IMR-90 (cell line): ENCODE measurements around the gene DMAC2. TPM values are rescaled to one million over a fixed set of nuclear protein-coding genes. Genes with fewer than 3 reads are reported as not detected.

ENCODE experiments used
- ATAC-seq: fragments of 200-7000 bp; cut with Tn5 transposase; 2 replicates; pipeline ENCODE4 v1.9.1; 2020; ENCODE audit warnings: low read depth, mild to moderate bottlenecking, moderate library complexity
- BruUV-seq: library from RNA; stranded (reverse); fragments of 400-500 nt; replicated peaks from 2 replicates; lab custom pipeline; 2021; lab: Mats Ljungman, UMichigan
- CTCF ChIA-PET: fragments of 300-600 bp; formaldehyde crosslinking; extraction: SDS; loops from one replicate; lab custom pipeline; 2021; ENCODE audit warnings: antibody characterized with exemption; lab: Yijun Ruan, JAX
- POLR2A ChIA-PET: fragments of 300-600 bp; sonication (Branson Sonifier 250); formaldehyde crosslinking; loops from one replicate; lab custom pipeline; 2022; ENCODE audit warnings: antibody characterized with exemption; ENCODE audit not compliant: unreplicated experiment; lab: Charles Lee
- DNase-seq: peaks from one replicate; pipeline ENCODE4 v3.0.0; 2013
- H2AFZ ChIP-seq: replicated peaks from 2 replicates; pipeline ENCODE3; 2013; ENCODE audit warnings: low read length, mild to moderate bottlenecking; ENCODE audit not compliant: poor library complexity
- H2AK5ac ChIP-seq: 2 replicates; pipeline ENCODE4 v1.6.1; 2013; ENCODE audit warnings: low read depth, low read length, inconsistent platforms
- H2AK9ac ChIP-seq: replicated peaks from 2 replicates; pipeline ENCODE3; 2013; ENCODE audit warnings: mild to moderate bottlenecking, low read depth, low read length, moderate library complexity; ENCODE audit not compliant: poor library complexity
- H2BK120ac ChIP-seq: 2 replicates; pipeline ENCODE4 v1.6.1; 2013; ENCODE audit warnings: low read depth, low read length, inconsistent platforms
- H2BK15ac ChIP-seq: 3 replicates; pipeline ENCODE4 v1.6.1; 2013; ENCODE audit warnings: low read depth, low read length, inconsistent platforms
- H2BK20ac ChIP-seq: 2 replicates; pipeline ENCODE4 v1.6.1; 2013; ENCODE audit warnings: low read depth, mild to moderate bottlenecking, inconsistent platforms, low read length, moderate library complexity
- H2BK5ac ChIP-seq: 2 replicates; pipeline ENCODE4 v1.6.1; 2013; ENCODE audit warnings: mild to moderate bottlenecking, low read depth, low read length, inconsistent platforms; ENCODE audit not compliant: poor library complexity, severe bottlenecking
- H3K14ac ChIP-seq: replicated peaks from 2 replicates; pipeline ENCODE4 v1.6.1; 2013; ENCODE audit warnings: low read depth, low read length, inconsistent platforms
- H3K18ac ChIP-seq: 2 replicates; pipeline ENCODE4 v1.6.1; 2013; ENCODE audit warnings: low read depth, low read length, control low read depth
- H3K23ac ChIP-seq: 2 replicates; pipeline ENCODE4 v1.6.1; 2013; ENCODE audit warnings: low read depth, low read length, inconsistent platforms
- H3K27ac ChIP-seq: 2 replicates; pipeline ENCODE4 v1.5.1; 2013; ENCODE audit warnings: mild to moderate bottlenecking, control low read depth, low read length; ENCODE audit not compliant: insufficient read depth
- H3K27me3 ChIP-seq: 2 replicates; pipeline ENCODE4 v1.6.1; 2013; ENCODE audit warnings: low read length; ENCODE audit not compliant: control insufficient read depth, insufficient read depth
- H3K36me3 ChIP-seq: 2 replicates; pipeline ENCODE4 v1.6.1; 2013; ENCODE audit warnings: low read length, mixed read lengths; ENCODE audit not compliant: control insufficient read depth, insufficient read depth
- H3K4ac ChIP-seq: 2 replicates; pipeline ENCODE4 v1.6.1; 2013; ENCODE audit warnings: low read depth, low read length, inconsistent platforms
- H3K4me1 ChIP-seq: 2 replicates; pipeline ENCODE4 v1.6.1; 2013; ENCODE audit warnings: low read length, mixed read lengths; ENCODE audit not compliant: control insufficient read depth, insufficient read depth
- H3K4me2 ChIP-seq: 2 replicates; pipeline ENCODE4 v1.6.1; 2013; ENCODE audit warnings: low read depth, mild to moderate bottlenecking, control low read depth, low read length, moderate library complexity
- H3K4me3 ChIP-seq: 2 replicates; pipeline ENCODE4 v1.5.1; 2013; ENCODE audit warnings: low read depth, mild to moderate bottlenecking, control low read depth, low read length, moderate library complexity; ENCODE audit not compliant: insufficient read depth
- H3K56ac ChIP-seq: 2 replicates; pipeline ENCODE4 v1.6.1; 2013; ENCODE audit warnings: low read length, inconsistent platforms; ENCODE audit not compliant: insufficient read depth; ENCODE audit errors: extremely low read depth
- H3K79me1 ChIP-seq, 2 experiments: 2 replicates each; pipeline ENCODE4 v1.6.1; 2013; ENCODE audit warnings: low read length in 2 of 2, inconsistent platforms in 1 of 2, low read depth in 1 of 2
- H3K9ac ChIP-seq: 2 replicates; pipeline ENCODE4 v1.6.1; 2013; ENCODE audit warnings: low read depth, low read length, control low read depth
- H3K9me1 ChIP-seq: 2 replicates; pipeline ENCODE4 v1.6.1; 2013; ENCODE audit warnings: low read length, inconsistent platforms; ENCODE audit not compliant: insufficient read depth
- H3K9me3 ChIP-seq: 2 replicates; pipeline ENCODE4 v1.6.1; 2013; ENCODE audit warnings: low read length; ENCODE audit not compliant: control insufficient read depth, insufficient read depth
- H4K20me1 ChIP-seq: 2 replicates; pipeline ENCODE4 v1.6.1; 2013; ENCODE audit warnings: low read length, inconsistent platforms; ENCODE audit not compliant: insufficient read depth
- H4K5ac ChIP-seq: 2 replicates; pipeline ENCODE4 v1.6.1; 2013; ENCODE audit warnings: mild to moderate bottlenecking, low read depth, low read length, control low read depth
- H4K8ac ChIP-seq, 2 experiments: 2 replicates each; pipeline ENCODE4 v1.6.1; 2013; ENCODE audit warnings: low read depth in 2 of 2, low read length in 2 of 2, control low read depth in 1 of 2, inconsistent platforms in 1 of 2
- H4K91ac ChIP-seq: 2 replicates; pipeline ENCODE4 v1.6.1; 2013; ENCODE audit warnings: low read depth, low read length, inconsistent platforms; ENCODE audit not compliant: insufficient read depth
- BHLHE40 ChIP-seq: fragments of 150-350 bp; IDR thresholded peaks from 2 replicates; pipeline ENCODE4 v1.6.1; 2016; ENCODE audit warnings: mild to moderate bottlenecking, low read depth, low read length
- CEBPB ChIP-seq: IDR thresholded peaks from 2 replicates; pipeline ENCODE4 v1.6.1; 2012; ENCODE audit warnings: low read depth, low read length, improper control_type of control experiment
- CHD1 ChIP-seq: IDR thresholded peaks from 2 replicates; pipeline ENCODE4 v1.6.1; 2012; ENCODE audit warnings: low read depth, low read length, improper control_type of control experiment
- CTCF ChIP-seq: conservative IDR thresholded peaks from 2 replicates; pipeline ENCODE4 v1.5.1; 2012; ENCODE audit warnings: mild to moderate bottlenecking, low read depth, low read length, improper control_type of control experiment
- ELK1 ChIP-seq: fragments of 150-350 bp; IDR thresholded peaks from 2 replicates; pipeline ENCODE4 v1.6.1; 2016; ENCODE audit warnings: low read depth, mild to moderate bottlenecking, low read length, moderate library complexity, borderline replicate concordance
- FOS ChIP-seq: fragments of 150-350 bp; IDR thresholded peaks from 2 replicates; pipeline ENCODE4 v1.6.1; 2016; ENCODE audit warnings: low read depth, low read length
- MAFK ChIP-seq: IDR thresholded peaks from 2 replicates; pipeline ENCODE4 v1.6.1; 2012; ENCODE audit warnings: low read depth, low read length, improper control_type of control experiment
- MAZ ChIP-seq: IDR thresholded peaks from 2 replicates; pipeline ENCODE4 v1.6.1; 2012; ENCODE audit warnings: low read depth, mild to moderate bottlenecking, low read length, improper control_type of control experiment, moderate library complexity, borderline replicate concordance
- MXI1 ChIP-seq: IDR thresholded peaks from 2 replicates; pipeline ENCODE4 v1.6.1; 2012; ENCODE audit warnings: low read depth, mild to moderate bottlenecking, low read length, moderate library complexity, borderline replicate concordance
- NFE2L2 ChIP-seq: fragments of 150-350 bp; IDR thresholded peaks from 2 replicates; pipeline ENCODE4 v1.6.1; 2016; ENCODE audit warnings: low read depth, mild to moderate bottlenecking, low read length
- POLR2A ChIP-seq: IDR thresholded peaks from 2 replicates; pipeline ENCODE4 v1.6.1; 2012; ENCODE audit warnings: mild to moderate bottlenecking, low read depth, low read length
- RAD21 ChIP-seq: IDR thresholded peaks from 2 replicates; pipeline ENCODE4 v1.6.1; 2012; ENCODE audit warnings: low read length, improper control_type of control experiment
- RCOR1 ChIP-seq: IDR thresholded peaks from 2 replicates; pipeline ENCODE4 v1.6.1; 2012; ENCODE audit warnings: mild to moderate bottlenecking, low read length, improper control_type of control experiment; ENCODE audit not compliant: insufficient replicate concordance
- RFX5 ChIP-seq: IDR thresholded peaks from 2 replicates; pipeline ENCODE4 v1.8.0; 2012; ENCODE audit warnings: low read depth, mild to moderate bottlenecking, low read length, moderate library complexity
- SMC3 ChIP-seq: fragments of 150-350 bp; IDR thresholded peaks from 2 replicates; pipeline ENCODE4 v1.6.1; 2016; ENCODE audit warnings: low read depth, mild to moderate bottlenecking, antibody characterized with exemption, low read length, moderate library complexity
- USF2 ChIP-seq: fragments of 150-350 bp; IDR thresholded peaks from 2 replicates; pipeline ENCODE4 v1.6.1; 2017; ENCODE audit warnings: mild to moderate bottlenecking, antibody characterized with exemption, low read length, low read depth
- WGBS, 2 experiments: methylation state at CpG; one replicate each; pipeline versions ENCODE4 v1.1.5 to v1.1.7; 2013; ENCODE audit warnings: missing lambda C conversion rate in 2 of 2; ENCODE audit not compliant: insufficient read length in 1 of 2; ENCODE audit errors: extremely low coverage in 2 of 2; 5-methylcytosine and 5-hydroxymethylcytosine counted together
- dilution Hi-C: fragments of 300-500 bp; cut with HindIII; formaldehyde crosslinking; loops from one replicate; pipeline ENCODE4 v1.14.3; 2018; ENCODE audit warnings: low sequenced_read_pairs; ENCODE audit not compliant: unreplicated experiment
- in situ Hi-C: fragments of 300-500 bp; cut with MboI; formaldehyde crosslinking; loops from 3 replicates; pipeline ENCODE4 v1.14.3; 2019; ENCODE audit warnings: low sequenced_read_pairs, inconsistent platforms, mixed read lengths
- intact Hi-C: fragments of 100-400 bp; cut with micrococcal nuclease; formaldehyde crosslinking; loops from 2 replicates; pipeline ENCODE4 v1.10.0; 2022
- polyA plus RNA-seq, 3 experiments: library from polyadenylated mRNA; depleted of rRNA; stranded (reverse); fragments of >200 nt; gene quantifications; 2 replicates each; pipeline ENCODE4 v1.2.3, GENCODE V29; 2012; ENCODE audit warnings: low replicate concordance in 1 of 3
- total RNA-seq: library from RNA; depleted of rRNA; stranded (reverse); fragments of >200 nt; gene quantifications from 2 replicates; pipeline ENCODE4 v1.2.3, GENCODE V29; 2012

The DMAC2 gene
- total and polyA plus RNA-seq, 2 of the 4 experiments (the other 2 are of a cell fraction), result 52.5 to 72.2 TPM

GRCh38 chr19:41455936-41456335, 16.2 kb upstream of the DMAC2 start:
- no peaks in the 10 kb centered on the region for H3K9me1 ChIP-seq
- dilution Hi-C loops (no loop called here), intact Hi-C loops (no loop called here), in situ Hi-C loops (no loop called here)
- H4K20me1 ChIP-seq, result no peaks in the 10 kb centered on the region
- H3K18ac ChIP-seq, result no peak overlapping the region
- H3K14ac ChIP-seq, result no peak overlapping the region
- H4K5ac ChIP-seq, result no peak overlapping the region
- H3K23ac ChIP-seq, result no peak overlapping the region
- H4K91ac ChIP-seq, result no peak overlapping the region
- DNase-seq (peak; percentile 4), ATAC-seq (no peak)
- no peak overlapping the region; the same call in 1 of the 2 replicates for H3K4me2 ChIP-seq
- H3K27ac ChIP-seq, result no peak overlapping the region
- no peak overlapping the region for H2AK9ac ChIP-seq
- H3K36me3 ChIP-seq, result no peaks in the 10 kb centered on the region
- no peak overlapping the region for H2AFZ ChIP-seq
- no peak overlapping the region for H3K4ac ChIP-seq
- no peak overlapping the region for H4K8ac ChIP-seq
- no peaks in the 10 kb centered on the region for H3K4me1 ChIP-seq
- H2BK5ac ChIP-seq, result no peak overlapping the region
- H2AK5ac ChIP-seq, result no peak overlapping the region
- H3K56ac ChIP-seq, result no peak overlapping the region
- ChIA-PET CTCF (interaction anchor here (1.8 kb wide), 1 partner anchor 116 kb away, joined by 4 read pairs; no protein-coding TSS in a partner anchor), POLR2A (no interaction called here)
- H2BK20ac ChIP-seq, result no peak overlapping the region
- H2BK15ac ChIP-seq, result no peak overlapping the region
- TF ChIP-seq MAZ, result no peak
- no peak for TF ChIP-seq CHD1
- TF ChIP-seq MAFK, result no peak
- no peak for TF ChIP-seq FOS
- no peak for TF ChIP-seq BHLHE40
- TF ChIP-seq SMC3, result no peak
- no peak for TF ChIP-seq CEBPB
- no peak for TF ChIP-seq POLR2A
- no peak for TF ChIP-seq ELK1
- no peak for TF ChIP-seq RFX5
- TF ChIP-seq RAD21, result no peak
- TF ChIP-seq NFE2L2, result no peak
- no peak for TF ChIP-seq USF2
- TF ChIP-seq CTCF, result no peak
- no peak for TF ChIP-seq MXI1
- TF ChIP-seq RCOR1, result no peak
- no CpG with 5 or more reads among the region's 2 CpGs for WGBS, 2 experiments
- BruUV-seq, result no TSS peak
- no peaks in the 10 kb centered on the region for H3K9me3 ChIP-seq
- H3K4me3 ChIP-seq, result no peak overlapping the region
- H2BK120ac ChIP-seq, result no peak overlapping the region
- H3K9ac ChIP-seq, result no peak overlapping the region
- no peaks in the 10 kb centered on the region for H3K79me1 ChIP-seq
- no peaks in the 10 kb centered on the region; the same call in 1 of the 2 replicates for H3K27me3 ChIP-seq
